HG02642 (cell line): ENCODE results near the gene RB1.
A peak's percentile ranks its signal among the peaks of the same experiment; 100 is the strongest.
"Not testable (repeated sequence)": the region's sequence is repeated elsewhere in the genome, so short reads cannot be mapped to it uniquely, and the experiment has no call there.

ENCODE experiments used
- ATAC-seq: cut with Tn5 transposase; IDR thresholded peaks from one replicate; pipeline ENCODE4 v1.9.1; 2021; ENCODE audit warnings: mild to moderate bottlenecking; ENCODE audit not compliant: unreplicated experiment, poor library complexity

The RB1 gene

GRCh38 chr13:48344264-48344663 is 40.7 kb downstream of the RB1 start:
- ATAC-seq, result no peak

- no peak for ATAC-seq
Measured at GRCh38 chr13:48346583-48346982, 43.0 kb downstream of the RB1 start.

GRCh38 chr13:48349525-48349924 is 46.0 kb downstream of the RB1 start:
- no peak for ATAC-seq

GRCh38 chr13:48353590-48353989 is 50.0 kb downstream of the RB1 start:
- no peak for ATAC-seq

GRCh38 chr13:48355524-48355923 is 52.0 kb downstream of the RB1 start:
- not testable (repeated sequence) for ATAC-seq

GRCh38 chr13:48356750-48357149 is 53.2 kb downstream of the RB1 start:
- no peak for ATAC-seq

GRCh38 chr13:48369988-48370387 is 66.4 kb downstream of the RB1 start:
- no peak for ATAC-seq

- ATAC-seq, result no peak
Measured at GRCh38 chr13:48370815-48371214, 67.3 kb downstream of the RB1 start.

GRCh38 chr13:48377857-48378256 is 74.3 kb downstream of the RB1 start:
- no peak for ATAC-seq

- no peak for ATAC-seq
Measured at GRCh38 chr13:48380581-48380980, 77.0 kb downstream of the RB1 start.

- no peak for ATAC-seq
Measured at GRCh38 chr13:48383384-48383783, 79.8 kb downstream of the RB1 start.

- ATAC-seq, result no peak
Measured at GRCh38 chr13:48386816-48387215, 83.3 kb downstream of the RB1 start.

- no peak for ATAC-seq
Measured at GRCh38 chr13:48391257-48391656, 87.7 kb downstream of the RB1 start.

GRCh38 chr13:48393030-48393697 is 89.6 kb downstream of the RB1 start:
- ATAC-seq, result no peak

- ATAC-seq, result no peak
Measured at GRCh38 chr13:48393698-48394085, 90.1 kb downstream of the RB1 start.

GRCh38 chr13:48397744-48398143 is 94.2 kb downstream of the RB1 start:
- ATAC-seq, result no peak

GRCh38 chr13:48398450-48399095 is 95.0 kb downstream of the RB1 start:
- no peak for ATAC-seq

- ATAC-seq, result no peak
Measured at GRCh38 chr13:48400090-48400694, 96.6 kb downstream of the RB1 start.

- ATAC-seq, result peak; percentile 39
Measured at GRCh38 chr13:48400850-48401291, 97.3 kb downstream of the RB1 start.

GRCh38 chr13:48401480-48401879 is 97.9 kb downstream of the RB1 start:
- ATAC-seq, result no peak

- no peak for ATAC-seq
Measured at GRCh38 chr13:48402325-48402932, 98.9 kb downstream of the RB1 start.
